B cell (primary cell): Measurements from ENCODE around the gene PRKCA.

ENCODE experiments used
- CTCF ChIP-seq: fragments of 200-600 bp; IDR thresholded peaks from one replicate; pipeline ENCODE4 v1.8.0; 2022; ENCODE audit warnings: antibody characterized with exemption, mild to moderate bottlenecking
- EZH2 ChIP-seq: IDR thresholded peaks from 2 replicates; pipeline ENCODE4 v1.6.1; 2012; ENCODE audit warnings: borderline replicate concordance, low read depth, mild to moderate bottlenecking, moderate library complexity, low read length; ENCODE audit not compliant: insufficient read depth, poor library complexity, severe bottlenecking

DNA sequence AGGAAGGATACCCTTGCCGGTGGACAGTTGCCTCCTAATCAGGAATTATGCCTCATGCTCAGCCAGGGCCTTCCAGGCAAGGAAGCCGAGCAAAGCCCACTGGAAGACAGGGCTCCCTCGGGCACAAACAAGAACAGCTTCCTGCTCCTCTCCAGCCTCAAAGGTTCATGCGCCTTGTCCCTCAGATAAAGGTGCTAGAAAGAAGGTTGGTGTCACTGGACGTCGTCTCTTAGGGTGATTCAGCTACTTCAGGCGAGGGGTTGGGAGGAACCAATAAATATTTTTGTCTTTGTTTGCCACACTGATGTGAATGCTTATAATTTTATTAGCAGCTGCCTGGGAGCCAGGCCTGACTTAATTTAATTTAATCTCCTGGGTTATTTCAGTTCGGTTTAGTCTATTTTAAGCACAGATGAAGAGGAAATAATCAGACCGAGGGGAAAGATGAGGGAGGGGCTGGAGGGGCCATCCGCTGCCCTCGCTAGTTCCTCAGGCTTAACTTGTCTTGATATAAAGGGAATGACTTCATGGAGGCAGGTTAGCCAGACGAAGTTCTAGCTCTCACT, 360.7 kb downstream of the PRKCA start:
- TF ChIP-seq CTCF (no peak), EZH2 (no peak)
